DMS79 treated with DMSO at 0.1 percent for 48 hours (cell line): ENCODE data around the gene CFAP20.

Experiments
- DNase-seq: peaks from one replicate; lab custom pipeline; 2025; lab: John Stamatoyannopoulos, UW

Gene CFAP20

GRCh38 chr16:58129097-58129936 lies at the start of gene CFAP20:
Gene CFAP20, minus strand, starts transcription at chr16:58129381. Its CDS starts 266 bp downstream, at chr16:58129115.
- DNase-seq: peak; percentile 92

DNA sequence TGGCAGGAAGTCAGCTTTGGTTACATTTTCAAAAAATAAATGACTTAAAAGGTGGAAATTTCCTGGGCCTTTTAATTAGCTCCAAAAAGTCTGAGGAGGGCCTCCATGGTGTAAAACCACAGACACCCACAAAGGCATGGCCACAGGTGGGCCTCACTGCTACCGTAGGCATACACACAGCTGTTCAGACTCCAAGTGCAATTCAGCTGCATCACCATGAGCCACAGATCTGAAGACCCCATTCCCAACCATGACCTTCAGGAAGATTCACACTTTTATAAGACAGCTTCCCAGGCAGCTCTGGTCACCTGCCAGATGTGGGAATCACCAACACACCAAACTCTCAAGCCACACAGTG lies 48.2 kb upstream of the CFAP20 start:
- DNase-seq: no peak

DNA sequence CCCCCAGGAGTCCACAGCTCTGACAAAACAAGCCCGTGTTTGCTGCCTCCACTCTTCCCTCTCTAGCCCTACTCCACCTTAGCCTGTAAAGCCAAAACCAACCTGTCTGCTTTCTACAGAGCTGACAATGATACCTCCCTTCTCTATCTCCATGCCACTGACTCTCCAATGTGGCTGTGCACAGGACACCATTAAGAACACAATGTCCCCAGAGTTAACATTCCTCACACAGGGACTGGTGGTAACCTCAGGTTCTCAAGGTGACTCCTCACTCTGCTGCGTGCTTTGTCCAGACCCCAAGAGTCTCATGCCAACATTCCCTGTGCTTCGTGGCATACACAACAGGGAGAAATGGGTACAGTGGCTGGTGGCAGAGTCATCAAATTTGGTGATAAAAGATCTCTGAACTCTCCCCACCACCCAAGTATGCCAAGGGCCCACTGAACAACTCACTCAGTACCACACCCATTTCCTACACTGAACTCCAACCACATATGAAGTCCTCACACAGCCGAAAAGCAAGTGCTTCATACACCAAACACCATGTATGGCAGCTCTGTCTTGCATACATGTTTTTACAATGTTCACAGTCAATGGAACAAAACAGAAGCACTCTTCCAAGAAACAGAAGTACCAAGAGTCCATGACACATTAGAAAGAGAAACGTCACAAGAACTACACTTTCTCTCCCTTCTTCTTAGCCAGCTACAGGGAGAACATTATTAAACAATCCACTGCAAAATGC lies 47.6 kb upstream of the CFAP20 start:
- no peak for DNase-seq

GRCh38 chr16:58170223-58170622 lies 41.0 kb upstream of the CFAP20 start:
- DNase-seq: no peak

- no peak for DNase-seq
Measured at GRCh38 chr16:58160855-58161254, 31.7 kb upstream of the CFAP20 start.

DNA sequence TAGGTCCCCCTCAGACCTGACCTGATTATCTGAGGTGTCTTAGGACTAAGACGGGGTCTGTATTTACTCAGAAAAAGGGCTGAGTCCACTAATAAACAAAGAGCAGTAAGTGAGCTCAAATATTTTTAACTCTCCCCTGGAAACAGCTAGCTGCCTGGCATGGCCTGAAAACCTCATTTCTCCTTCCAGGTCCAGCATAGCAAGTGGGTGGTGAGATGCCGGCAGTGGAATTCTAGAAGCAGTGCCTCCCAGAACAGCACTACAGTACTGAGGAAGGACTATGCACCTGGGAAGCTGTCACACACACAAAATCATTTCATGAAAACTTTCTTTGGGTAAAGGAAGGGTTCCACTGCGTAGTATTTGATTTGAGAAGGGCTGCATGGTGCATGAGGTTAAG lies 29.5 kb upstream of the CFAP20 start:
- DNase-seq: no peak

- no peak for DNase-seq
Measured at GRCh38 chr16:58157951-58158540, 28.9 kb upstream of the CFAP20 start.

DNA sequence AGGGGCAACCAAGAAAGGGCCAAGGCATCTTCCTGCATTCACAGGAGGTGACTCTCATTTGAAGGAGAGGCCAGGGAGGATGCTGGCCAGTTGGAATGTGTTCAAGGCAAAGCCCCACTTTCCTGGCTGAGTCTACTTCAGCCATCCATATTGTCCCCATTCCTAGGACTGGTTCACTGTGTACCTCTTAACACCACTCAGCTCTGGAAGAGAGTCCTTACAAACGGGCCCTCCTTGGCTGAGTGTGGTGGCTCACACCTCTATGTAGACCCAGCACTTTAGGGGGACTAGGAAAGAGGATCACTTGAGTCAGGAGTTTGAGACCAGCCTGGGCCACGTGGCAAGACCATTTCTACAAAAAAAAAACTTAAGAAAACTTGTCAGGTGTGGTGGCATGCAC lies 28.1 kb upstream of the CFAP20 start:
- no peak for DNase-seq

GRCh38 chr16:58155839-58156238 lies 26.7 kb upstream of the CFAP20 start:
- no peak for DNase-seq

DNA sequence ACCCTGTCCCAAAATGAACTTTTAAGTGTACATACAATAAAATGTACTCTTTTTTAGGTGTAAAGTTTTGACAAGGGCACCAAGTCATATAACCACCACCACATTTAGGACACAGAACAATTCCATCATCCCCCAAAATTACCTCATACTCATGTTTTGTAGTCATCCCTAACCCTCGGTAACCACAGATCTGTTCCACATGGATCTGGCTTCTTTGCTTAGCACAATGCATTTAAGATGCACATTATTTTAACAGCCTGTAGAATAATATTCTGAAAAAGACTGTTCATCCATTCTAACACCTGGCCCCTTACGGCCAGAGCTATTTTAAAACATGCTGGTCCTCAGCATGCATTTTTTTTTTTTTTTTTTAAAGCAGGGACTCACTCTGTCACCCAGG lies 25.2 kb upstream of the CFAP20 start:
- DNase-seq: no peak

GRCh38 chr16:58152246-58152868 lies 23.2 kb upstream of the CFAP20 start:
- DNase-seq: no peak

- no peak for DNase-seq
Measured at GRCh38 chr16:58148526-58148925, 19.3 kb upstream of the CFAP20 start.

DNA sequence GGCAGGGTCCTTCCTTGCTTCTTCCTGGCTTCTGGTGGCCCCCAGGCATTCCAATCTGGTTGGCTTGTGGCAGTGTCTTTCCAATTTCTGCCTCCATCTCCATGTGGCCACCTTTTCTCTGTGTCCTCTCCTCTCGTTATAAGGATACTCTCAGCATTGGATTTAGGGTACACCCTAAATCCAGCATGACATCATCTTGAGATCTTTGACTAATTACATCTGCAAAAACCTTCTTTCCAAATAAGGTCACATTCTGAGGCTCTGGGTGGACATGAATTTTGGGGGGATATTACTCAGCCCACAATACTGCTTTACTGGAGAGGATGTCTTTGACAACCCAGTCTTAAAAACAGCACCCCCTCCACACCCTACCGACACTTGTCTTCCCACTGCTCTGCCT lies 18.9 kb upstream of the CFAP20 start:
- DNase-seq: no peak

DNA sequence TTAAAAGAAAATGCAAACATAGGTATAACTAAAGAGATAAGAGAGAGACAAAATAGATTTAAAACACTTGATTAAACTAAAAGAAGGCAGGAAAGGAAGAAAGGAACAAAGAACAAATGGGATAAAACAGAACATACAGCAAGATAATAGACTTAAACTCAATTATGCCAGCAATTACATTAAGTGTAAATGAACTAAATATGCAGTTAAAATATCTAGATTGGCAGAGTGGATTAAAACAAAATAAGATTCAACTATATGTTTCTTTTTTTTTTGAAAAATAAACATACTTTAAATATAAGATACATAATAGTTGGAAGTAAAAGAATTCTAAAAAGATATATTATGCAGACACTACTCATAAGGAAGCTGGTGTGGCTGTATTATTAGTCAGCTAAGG lies 9.7 kb upstream of the CFAP20 start:
- no peak for DNase-seq

- DNase-seq: no peak
Measured at GRCh38 chr16:58137581-58137980, 8.4 kb upstream of the CFAP20 start.

DNA sequence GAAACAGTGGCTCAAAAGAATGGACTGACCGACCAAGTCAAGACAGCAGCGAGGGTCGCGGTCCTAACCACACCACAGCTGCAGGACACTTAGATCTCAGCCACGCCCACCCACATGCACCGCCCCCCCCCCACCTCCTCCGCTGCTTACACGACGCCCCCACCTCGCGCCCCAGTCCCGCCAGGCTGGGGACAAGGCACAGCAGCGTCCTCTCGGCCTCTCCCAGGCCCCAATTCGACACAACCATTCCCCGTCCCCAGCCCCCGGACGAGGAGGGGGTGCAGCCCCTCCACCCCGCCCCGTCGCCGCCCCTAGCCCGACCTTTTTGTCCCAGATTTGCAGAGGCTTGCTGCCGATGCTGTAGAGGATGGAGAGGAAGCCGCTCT lies 477 bp downstream of the CFAP20 start:
- DNase-seq: no peak

DNA sequence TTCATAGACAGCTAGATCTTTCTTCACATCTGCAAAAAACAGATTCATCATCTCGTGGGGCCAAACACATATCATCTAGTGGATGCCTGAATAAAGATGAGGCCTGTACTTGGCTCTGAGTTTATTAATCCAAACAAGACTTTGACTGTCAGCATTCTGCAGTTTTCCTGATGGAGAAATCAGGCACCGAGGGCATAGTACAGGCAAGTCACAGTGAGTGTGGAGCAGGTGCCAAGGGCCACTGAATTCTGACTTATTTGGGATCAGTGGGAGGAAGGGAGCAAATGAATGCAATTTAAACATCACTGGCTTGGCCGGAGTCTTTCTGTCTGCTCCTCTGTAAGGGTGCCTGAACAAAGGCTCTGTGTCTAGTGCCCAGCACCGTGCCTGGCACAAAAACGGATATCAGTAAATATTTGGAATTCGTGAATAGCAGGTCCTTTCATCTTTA lies 975 bp downstream of the CFAP20 start:
- DNase-seq: no peak

DNA sequence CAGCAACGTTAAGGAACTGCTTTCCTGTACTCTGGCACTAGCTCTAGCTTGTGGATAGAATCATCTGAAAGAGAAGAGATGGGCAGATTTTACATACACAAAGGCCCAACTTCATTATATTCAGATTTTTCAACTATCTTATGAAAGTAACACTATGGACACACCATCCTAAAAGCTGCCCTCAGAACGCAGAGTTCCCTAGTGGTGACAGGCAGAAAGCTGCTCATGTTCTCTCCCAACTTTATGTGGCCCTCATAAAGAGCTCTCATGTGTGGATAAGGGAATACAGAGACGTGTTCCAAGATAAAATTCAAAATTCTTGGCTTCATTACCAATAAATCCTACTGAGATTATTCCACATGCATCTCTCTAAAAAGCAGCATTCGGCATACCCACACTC lies 1.5 kb downstream of the CFAP20 start:
- no peak for DNase-seq

- no peak for DNase-seq
Measured at GRCh38 chr16:58127033-58127556, 2.1 kb downstream of the CFAP20 start.

- no peak for DNase-seq
Measured at GRCh38 chr16:58126451-58126961, 2.7 kb downstream of the CFAP20 start.

DNA sequence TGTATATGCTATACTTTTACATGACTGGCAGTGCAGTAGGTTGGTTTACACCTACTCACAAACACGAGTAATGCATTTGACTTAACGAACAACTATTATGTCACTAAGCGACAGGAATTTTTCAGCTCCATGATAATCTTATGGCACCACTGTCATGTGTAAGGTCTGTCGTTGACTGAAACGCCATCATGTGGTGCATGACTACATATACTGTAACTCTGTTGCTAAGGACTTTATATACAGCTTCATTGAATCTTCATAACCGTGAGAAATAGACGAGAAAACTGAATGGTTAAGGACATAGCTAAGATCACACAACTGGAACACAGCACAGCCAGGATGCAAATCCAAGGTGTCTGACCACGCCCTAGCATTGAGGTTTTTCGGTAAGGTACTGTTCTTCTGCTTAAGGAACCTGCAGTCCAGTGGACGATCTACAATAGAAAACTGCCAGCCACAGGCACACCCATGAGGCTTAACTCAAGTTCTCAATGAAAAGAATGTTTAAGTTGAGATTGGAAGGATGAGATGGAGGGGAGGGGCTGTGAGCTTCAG lies 3.3 kb downstream of the CFAP20 start:
- DNase-seq: no peak

DNA sequence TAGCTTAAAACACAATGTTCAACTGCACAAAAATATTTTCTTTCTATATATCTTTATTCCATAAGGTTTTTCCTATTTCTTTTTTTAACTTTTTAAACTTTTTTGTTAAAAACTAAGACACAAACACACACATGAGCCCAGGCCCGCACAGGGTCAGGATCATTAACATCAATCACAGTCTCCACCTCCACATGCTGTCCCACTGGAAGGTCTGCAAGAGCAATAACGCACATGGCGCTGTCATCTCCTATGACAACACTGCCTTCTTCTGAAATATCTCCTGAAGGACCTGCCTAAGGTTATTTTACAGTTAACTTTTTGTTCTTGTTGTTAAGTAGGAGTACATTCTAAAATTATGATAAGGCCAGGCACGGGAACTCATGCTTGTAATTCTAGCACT lies 4.1 kb downstream of the CFAP20 start:
- no peak for DNase-seq
